ENCODE measurements around the gene NPEPL1.

The NPEPL1 gene

DNA sequence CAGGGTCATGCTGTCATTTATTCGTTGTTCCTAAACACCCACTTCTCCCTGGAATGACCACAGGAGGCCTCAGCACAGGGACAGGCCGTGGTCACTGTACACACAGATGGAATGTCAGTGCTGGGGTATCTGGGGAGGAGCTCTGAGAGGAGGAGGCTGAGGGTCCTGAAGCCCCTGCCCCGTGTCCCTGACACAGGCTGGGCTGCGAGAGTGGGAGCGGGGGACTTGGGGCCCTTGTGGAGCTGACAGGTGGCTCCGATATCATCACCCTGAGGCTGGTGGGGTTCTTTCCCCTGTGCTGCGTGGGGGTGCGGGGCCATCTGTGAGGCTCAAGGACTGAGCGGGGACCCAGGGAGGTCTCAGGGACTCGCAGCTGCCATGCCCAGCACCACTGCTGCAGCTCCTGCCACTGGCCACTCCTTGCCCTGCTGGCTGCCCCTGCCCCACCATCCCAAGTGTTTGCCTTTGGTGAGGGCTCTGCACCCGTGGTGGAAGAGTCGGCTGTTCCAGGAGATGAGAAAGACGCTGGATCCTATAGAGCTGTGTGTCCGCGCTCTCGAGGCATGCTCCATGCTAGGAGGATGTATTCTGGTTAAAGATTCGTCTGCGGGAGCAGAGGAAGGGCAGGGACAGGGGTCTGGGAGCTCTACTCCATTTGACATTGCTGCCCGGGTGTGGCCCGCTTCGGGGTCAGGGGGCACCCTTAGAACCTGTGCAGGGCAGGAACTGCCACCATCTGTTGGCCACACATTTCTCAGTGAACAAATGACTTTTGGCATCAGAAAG lies 18.9 kb downstream of the NPEPL1 start:
- DNase-seq, result no peak
- no peaks in the 10 kb centered on the region for H3K4me1 ChIP-seq (ENCODE audit: control extremely low read depth in 1 of 4, control insufficient read depth in 4 of 4, insufficient read depth in 4 of 4, low read length in 3 of 4)
- no peaks in the 10 kb centered on the region for H3K9me3 ChIP-seq (ENCODE audit: control extremely low read depth in 1 of 5, control insufficient read depth in 4 of 5, insufficient read depth in 2 of 5, low read depth in 1 of 5, low read length in 4 of 5)
- H3K36me3 ChIP-seq (ENCODE audit: control insufficient read depth in 4 of 4, insufficient read depth in 4 of 4, low read length in 3 of 4), result peaks cover 0 to 4% (median 2%) of the 10 kb centered on the region in 4 experiments
- H3K27ac ChIP-seq (ENCODE audit: insufficient read depth in 1 of 2, low read depth in 1 of 2, low read length in 2 of 2, poor library complexity in 1 of 2, severe bottlenecking in 2 of 2), result no peak overlapping the region
- no peaks in the 10 kb centered on the region for H3K27me3 ChIP-seq (replicated peaks in 2 of 5; ENCODE audit: control insufficient read depth in 4 of 5, insufficient read depth in 5 of 5, low read length in 4 of 5)
- ChIA-PET CTCF (no interaction called here), POLR2A (no interaction called here)
- WGBS (ENCODE audit: insufficient coverage), result 98% methylated on average over 17 of the region's 21 CpGs
- no peak overlapping the region for H3K4me3 ChIP-seq (ENCODE audit: control insufficient read depth in 1 of 7, extremely low read depth in 1 of 7, insufficient read depth in 4 of 7, low read depth in 2 of 7, low read length in 6 of 7)

- Histone ChIP-seq H3K27ac (ENCODE audit: insufficient read depth in 1 of 2, low read depth in 1 of 2, low read length in 2 of 2, poor library complexity in 1 of 2, severe bottlenecking in 2 of 2) (no peak overlapping the region), H3K4me3 (ENCODE audit: control insufficient read depth in 1 of 7, extremely low read depth in 1 of 7, insufficient read depth in 4 of 7, low read depth in 2 of 7, low read length in 6 of 7) (no peak overlapping the region), H3K27me3 (replicated peaks in 2 of 5; ENCODE audit: control insufficient read depth in 4 of 5, insufficient read depth in 5 of 5, low read length in 4 of 5) (no peaks in the 10 kb centered on the region), H3K9me3 (ENCODE audit: control extremely low read depth in 1 of 5, control insufficient read depth in 4 of 5, insufficient read depth in 2 of 5, low read depth in 1 of 5, low read length in 4 of 5) (no peaks in the 10 kb centered on the region), H3K36me3 (ENCODE audit: control insufficient read depth in 4 of 4, insufficient read depth in 4 of 4, low read length in 3 of 4) (peaks cover 0 to 4% (median 2%) of the 10 kb centered on the region in 4 experiments), H3K4me1 (ENCODE audit: control extremely low read depth in 1 of 4, control insufficient read depth in 4 of 4, insufficient read depth in 4 of 4, low read length in 3 of 4) (no peaks in the 10 kb centered on the region)
- ChIA-PET CTCF (no interaction called here), POLR2A (no interaction called here)
- WGBS (ENCODE audit: insufficient coverage), result 96% methylated on average over 15 of the region's 19 CpGs
- DNase-seq, result no peak
Observed at GRCh38 chr20:58712151-58712791, 19.7 kb downstream of the NPEPL1 start.

DNA sequence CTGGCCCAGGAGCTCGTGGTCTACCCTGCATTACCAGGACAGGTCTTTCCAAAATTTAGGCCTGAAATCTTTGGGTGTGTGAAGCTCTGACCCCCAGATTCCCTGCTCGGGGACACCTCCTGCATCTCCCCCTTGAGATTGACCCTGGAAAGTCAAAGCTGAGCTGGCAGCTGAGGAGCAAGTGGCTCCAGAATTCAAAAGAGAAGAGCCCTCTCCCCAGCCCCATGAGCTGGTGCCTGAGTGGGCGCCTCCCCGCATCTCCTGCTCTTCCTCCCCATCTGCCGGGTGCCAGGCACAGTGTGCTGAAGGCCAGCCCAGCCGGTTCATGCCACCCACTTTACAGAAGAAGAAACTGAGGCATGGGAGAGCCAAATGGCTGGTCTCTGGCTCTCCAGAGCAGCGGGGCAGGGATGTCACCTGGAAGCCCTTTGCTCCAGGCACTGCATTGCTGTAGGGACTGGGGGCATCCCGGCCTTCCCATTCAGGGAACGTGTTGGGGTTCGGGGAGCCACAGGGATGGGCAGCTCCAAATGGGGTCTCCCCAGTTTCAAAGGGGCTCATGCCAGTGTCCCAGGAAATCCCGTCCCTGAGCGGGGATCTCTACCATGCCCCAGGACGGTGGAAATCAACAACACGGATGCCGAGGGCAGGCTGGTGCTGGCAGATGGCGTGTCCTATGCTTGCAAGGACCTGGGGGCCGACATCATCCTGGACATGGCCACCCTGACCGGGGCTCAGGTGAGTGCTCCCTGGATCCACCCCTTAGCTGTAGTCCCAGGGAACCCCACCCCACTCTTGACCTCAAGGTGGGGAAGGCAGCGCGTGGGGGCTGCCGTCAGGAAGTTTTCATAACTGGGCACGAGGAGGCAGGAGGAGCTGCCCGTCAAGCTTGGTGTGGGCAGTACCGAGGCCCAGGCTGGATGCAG lies 20.5 kb downstream of the NPEPL1 start:
- CTCF ChIA-PET, result interaction anchor here (1.4 kb wide), 1 partner anchor 62 kb away, joined by 3 read pairs; the partner anchor contains the start of gene STX16

DNA sequence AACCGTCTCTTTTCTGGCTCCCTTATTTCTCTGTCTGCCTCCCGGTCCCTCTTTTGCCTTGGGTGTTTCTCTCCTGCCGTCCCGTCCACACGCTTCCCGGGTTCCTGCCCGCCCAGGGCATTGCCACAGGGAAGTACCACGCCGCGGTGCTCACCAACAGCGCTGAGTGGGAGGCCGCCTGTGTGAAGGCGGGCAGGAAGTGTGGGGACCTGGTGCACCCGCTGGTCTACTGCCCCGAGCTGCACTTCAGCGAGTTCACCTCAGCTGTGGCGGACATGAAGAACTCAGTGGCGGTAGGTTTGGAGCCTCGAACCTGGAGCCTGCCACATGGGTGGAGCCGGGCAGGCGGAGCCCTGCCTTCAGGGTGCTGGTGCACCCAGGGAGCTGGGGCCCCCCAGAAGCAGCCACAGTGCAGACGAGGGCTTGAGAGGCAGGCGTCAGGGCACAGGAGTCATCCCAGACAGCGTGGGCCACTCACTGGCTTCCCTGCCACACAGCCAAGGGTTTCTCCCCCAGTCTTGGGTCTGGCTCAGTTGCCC lies 21.3 kb downstream of the NPEPL1 start:
- 98% methylated on average over 24 of the region's 24 CpGs for whole genome bisulfite sequencing (ENCODE audit: insufficient coverage)
- no peak overlapping the region for H3K27ac ChIP-seq (ENCODE audit: insufficient read depth in 1 of 2, low read depth in 1 of 2, low read length in 2 of 2, poor library complexity in 1 of 2, severe bottlenecking in 2 of 2)
- H3K4me1 ChIP-seq (ENCODE audit: control extremely low read depth in 1 of 4, control insufficient read depth in 4 of 4, insufficient read depth in 4 of 4, low read length in 3 of 4), result no peaks in the 10 kb centered on the region
- no peak for DNase-seq
- H3K9me3 ChIP-seq (ENCODE audit: control extremely low read depth in 1 of 5, control insufficient read depth in 4 of 5, insufficient read depth in 2 of 5, low read depth in 1 of 5, low read length in 4 of 5), result no peaks in the 10 kb centered on the region
- ChIA-PET POLR2A (no interaction called here), CTCF (interaction anchor here (1.4 kb wide), 1 partner anchor 63 kb away, joined by 3 read pairs; the partner anchor contains the start of gene STX16)
- no peaks in the 10 kb centered on the region for H3K27me3 ChIP-seq (replicated peaks in 2 of 5; ENCODE audit: control insufficient read depth in 4 of 5, insufficient read depth in 5 of 5, low read length in 4 of 5)
- peaks cover 0 to 4% (median 1%) of the 10 kb centered on the region in 4 experiments for H3K36me3 ChIP-seq (ENCODE audit: control insufficient read depth in 4 of 4, insufficient read depth in 4 of 4, low read length in 3 of 4)
- H3K4me3 ChIP-seq (ENCODE audit: control insufficient read depth in 1 of 7, extremely low read depth in 1 of 7, insufficient read depth in 4 of 7, low read depth in 2 of 7, low read length in 6 of 7), result no peak overlapping the region

More for the DNA sequence above, 20.5 kb downstream of the NPEPL1 start:
- no peaks in the 10 kb centered on the region for H3K9me3 ChIP-seq (ENCODE audit: control extremely low read depth in 1 of 5, control insufficient read depth in 4 of 5, insufficient read depth in 2 of 5, low read depth in 1 of 5, low read length in 4 of 5)
- POLR2A ChIA-PET, result no interaction called here
- H3K27ac ChIP-seq (ENCODE audit: insufficient read depth in 1 of 2, low read depth in 1 of 2, low read length in 2 of 2, poor library complexity in 1 of 2, severe bottlenecking in 2 of 2), result no peak overlapping the region
- no peaks in the 10 kb centered on the region for H3K4me1 ChIP-seq (ENCODE audit: control extremely low read depth in 1 of 4, control insufficient read depth in 4 of 4, insufficient read depth in 4 of 4, low read length in 3 of 4)
- no peaks in the 10 kb centered on the region for H3K27me3 ChIP-seq (replicated peaks in 2 of 5; ENCODE audit: control insufficient read depth in 4 of 5, insufficient read depth in 5 of 5, low read length in 4 of 5)
- 95% methylated on average over 20 of the region's 24 CpGs for WGBS (ENCODE audit: insufficient coverage)
- H3K36me3 ChIP-seq (ENCODE audit: control insufficient read depth in 4 of 4, insufficient read depth in 4 of 4, low read length in 3 of 4), result peaks cover 0 to 4% (median 1%) of the 10 kb centered on the region in 4 experiments
- no peak for DNase-seq
- no peak overlapping the region for H3K4me3 ChIP-seq (ENCODE audit: control insufficient read depth in 1 of 7, extremely low read depth in 1 of 7, insufficient read depth in 4 of 7, low read depth in 2 of 7, low read length in 6 of 7)

DNA sequence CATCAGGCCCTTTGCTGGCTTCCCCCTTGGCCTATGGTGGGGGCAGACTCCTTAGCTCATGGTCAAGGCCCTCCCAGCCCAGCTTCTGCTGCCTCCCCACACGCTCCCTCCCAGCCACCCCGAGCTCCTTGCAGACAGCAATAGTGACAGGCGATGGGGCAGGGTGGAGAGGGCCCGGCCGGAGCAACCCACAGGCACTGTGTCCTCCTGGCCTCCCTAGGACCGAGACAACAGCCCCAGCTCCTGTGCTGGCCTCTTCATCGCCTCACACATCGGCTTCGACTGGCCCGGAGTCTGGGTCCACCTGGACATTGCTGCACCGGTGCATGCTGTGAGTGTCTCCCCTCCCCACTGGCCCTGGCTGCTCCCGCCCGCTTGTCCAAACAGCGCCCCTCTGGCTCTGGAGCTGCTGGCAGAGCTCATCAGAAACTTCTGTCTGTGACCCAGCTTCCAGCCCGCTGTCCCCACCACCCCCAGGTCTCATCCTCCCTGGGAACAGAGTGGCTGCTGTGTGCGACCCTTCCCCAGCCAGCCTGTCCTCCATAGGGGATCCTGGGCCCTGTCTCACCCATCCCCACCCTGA lies 21.8 kb downstream of the NPEPL1 start:
- CTCF ChIA-PET, result no interaction called here
- no peak for DNase-seq

DNA sequence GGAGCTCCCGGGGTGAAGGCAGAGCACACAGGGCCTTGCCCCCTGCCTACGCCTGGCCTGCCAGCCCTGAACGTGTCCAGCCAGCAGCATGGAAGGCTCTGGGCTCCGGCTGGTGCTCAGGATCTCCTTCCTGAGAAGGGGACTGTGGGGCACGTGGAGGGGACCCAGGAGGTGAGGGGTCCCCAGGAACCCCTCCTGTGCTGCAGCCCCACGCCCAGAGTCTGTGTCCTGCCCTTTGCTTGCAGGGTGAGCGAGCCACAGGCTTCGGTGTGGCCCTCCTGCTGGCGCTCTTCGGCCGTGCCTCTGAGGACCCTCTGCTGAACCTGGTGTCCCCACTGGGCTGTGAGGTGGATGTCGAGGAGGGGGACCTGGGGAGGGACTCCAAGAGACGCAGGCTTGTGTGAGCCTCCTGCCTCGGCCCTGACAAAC lies 22.3 kb downstream of the NPEPL1 start:
- DNase-seq, result no peak
- Histone ChIP-seq H3K4me1 (ENCODE audit: control extremely low read depth in 1 of 4, control insufficient read depth in 4 of 4, insufficient read depth in 4 of 4, low read length in 3 of 4) (no peaks in the 10 kb centered on the region), H3K27me3 (replicated peaks in 2 of 5; ENCODE audit: control insufficient read depth in 4 of 5, insufficient read depth in 5 of 5, low read length in 4 of 5) (no peaks in the 10 kb centered on the region), H3K9me3 (ENCODE audit: control extremely low read depth in 1 of 5, control insufficient read depth in 4 of 5, insufficient read depth in 2 of 5, low read depth in 1 of 5, low read length in 4 of 5) (no peaks in the 10 kb centered on the region), H3K4me3 (ENCODE audit: control insufficient read depth in 1 of 7, extremely low read depth in 1 of 7, insufficient read depth in 4 of 7, low read depth in 2 of 7, low read length in 6 of 7) (no peak overlapping the region), H3K27ac (ENCODE audit: insufficient read depth in 1 of 2, low read depth in 1 of 2, low read length in 2 of 2, poor library complexity in 1 of 2, severe bottlenecking in 2 of 2) (no peak overlapping the region), H3K36me3 (ENCODE audit: control insufficient read depth in 4 of 4, insufficient read depth in 4 of 4, low read length in 3 of 4) (peaks cover 0 to 2% (median 0%) of the 10 kb centered on the region in 4 experiments)
- ChIA-PET CTCF (no interaction called here), POLR2A (no interaction called here)
- WGBS (ENCODE audit: insufficient coverage), result 100% methylated on average over 13 of the region's 14 CpGs

More for the DNA sequence above, 21.8 kb downstream of the NPEPL1 start:
- Histone ChIP-seq H3K27ac (ENCODE audit: insufficient read depth in 1 of 2, low read depth in 1 of 2, low read length in 2 of 2, poor library complexity in 1 of 2, severe bottlenecking in 2 of 2) (no peak overlapping the region), H3K4me1 (ENCODE audit: control extremely low read depth in 1 of 4, control insufficient read depth in 4 of 4, insufficient read depth in 4 of 4, low read length in 3 of 4) (no peaks in the 10 kb centered on the region), H3K4me3 (ENCODE audit: control insufficient read depth in 1 of 7, extremely low read depth in 1 of 7, insufficient read depth in 4 of 7, low read depth in 2 of 7, low read length in 6 of 7) (no peak overlapping the region), H3K36me3 (ENCODE audit: control insufficient read depth in 4 of 4, insufficient read depth in 4 of 4, low read length in 3 of 4) (peaks cover 0 to 2% (median 0%) of the 10 kb centered on the region in 4 experiments), H3K9me3 (ENCODE audit: control extremely low read depth in 1 of 5, control insufficient read depth in 4 of 5, insufficient read depth in 2 of 5, low read depth in 1 of 5, low read length in 4 of 5) (no peaks in the 10 kb centered on the region), H3K27me3 (replicated peaks in 2 of 5; ENCODE audit: control insufficient read depth in 4 of 5, insufficient read depth in 5 of 5, low read length in 4 of 5) (no peaks in the 10 kb centered on the region)
- 96% methylated on average over 11 of the region's 16 CpGs for WGBS (ENCODE audit: insufficient coverage)
- POLR2A ChIA-PET, result no interaction called here
